Osteocyte (in vitro differentiated cells): ENCODE data around the gene TXNL1. TPM values are rescaled to one million over a fixed set of nuclear protein-coding genes. Genes with fewer than 3 reads are reported as not detected.

ENCODE experiments used
- DNase-seq: peaks from one replicate; pipeline ENCODE4 v3.0.0; 2021; ENCODE audit warnings: mixed read lengths; ENCODE audit not compliant: unreplicated experiment; ENCODE audit errors: extremely low spot score
- H3K27ac Mint-ChIP-seq: one replicate; pipeline ENCODE4 v1.8.0; 2021; ENCODE audit warnings: mild to moderate bottlenecking, mixed read lengths; ENCODE audit not compliant: unreplicated experiment
- H3K27me3 Mint-ChIP-seq: one replicate; pipeline ENCODE4 v1.8.0; 2021; ENCODE audit warnings: mixed read lengths; ENCODE audit not compliant: unreplicated experiment
- H3K36me3 Mint-ChIP-seq: one replicate; pipeline ENCODE4 v1.8.0; 2021; ENCODE audit warnings: mixed read lengths; ENCODE audit not compliant: unreplicated experiment
- H3K4me1 Mint-ChIP-seq: one replicate; pipeline ENCODE4 v1.8.0; 2021; ENCODE audit warnings: mixed read lengths; ENCODE audit not compliant: unreplicated experiment
- H3K4me3 Mint-ChIP-seq: one replicate; pipeline ENCODE4 v1.8.0; 2021; ENCODE audit warnings: mild to moderate bottlenecking, moderate library complexity, mixed read lengths; ENCODE audit not compliant: unreplicated experiment
- H3K9me3 Mint-ChIP-seq: one replicate; pipeline ENCODE4 v1.8.0; 2021; ENCODE audit warnings: mixed read lengths; ENCODE audit not compliant: unreplicated experiment
- total RNA-seq: library from RNA; stranded (reverse); gene quantifications from 2 replicates; pipeline ENCODE4 v1.2.1, GENCODE V29; 2021
- TF ChIP-seq, protein P1 (sequence below): fragments of 200-600 bp; sonication (generic); IDR thresholded peaks from 2 replicates; pipeline ENCODE4 v1.5.0; 2021; ENCODE audit warnings: antibody characterized with exemption, mild to moderate bottlenecking, moderate library complexity

Gene TXNL1
- total RNA-seq, 1 donor from 2014 or later, result 67.2 TPM

DNA sequence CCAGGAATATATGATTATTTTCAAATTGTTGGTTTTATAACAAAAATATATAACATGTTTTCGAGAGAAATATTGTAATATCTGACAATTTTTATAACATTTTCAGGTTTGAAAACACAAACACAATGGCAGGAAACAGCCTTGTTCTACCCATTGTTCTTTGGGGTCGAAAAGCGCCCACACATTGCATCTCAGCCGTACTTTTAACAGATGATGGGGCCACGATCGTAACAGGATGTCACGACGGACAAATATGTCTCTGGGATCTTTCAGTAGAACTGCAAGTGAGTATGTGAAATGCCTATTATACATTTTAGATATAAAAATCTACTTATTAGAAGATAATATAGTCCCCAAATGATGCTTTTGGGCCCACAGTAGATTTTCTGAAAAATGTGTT, 34.0 kb upstream of the TXNL1 start:
- no peaks in the 10 kb centered on the region for H3K9me3 Mint-ChIP-seq

DNA sequence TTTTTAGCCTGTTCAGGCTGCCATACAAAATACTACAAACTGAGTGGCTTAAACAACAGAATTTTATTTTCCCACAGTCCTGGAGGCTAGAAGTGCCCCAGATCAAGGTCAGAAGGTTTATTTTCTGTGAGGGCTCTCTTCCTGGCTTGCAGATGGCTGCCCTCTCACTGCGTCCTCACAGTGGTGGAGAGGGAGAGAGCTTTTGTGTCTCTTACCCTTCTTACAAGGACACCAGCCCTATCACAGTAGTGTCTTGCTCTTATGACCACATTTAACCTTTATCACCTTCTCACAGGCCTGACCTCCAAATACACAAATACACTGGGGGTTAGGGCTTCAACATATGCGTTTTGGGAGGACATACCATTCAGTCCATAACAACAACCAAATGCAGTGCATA, 24.5 kb upstream of the TXNL1 start:
- TF ChIP-seq, protein P1, sequence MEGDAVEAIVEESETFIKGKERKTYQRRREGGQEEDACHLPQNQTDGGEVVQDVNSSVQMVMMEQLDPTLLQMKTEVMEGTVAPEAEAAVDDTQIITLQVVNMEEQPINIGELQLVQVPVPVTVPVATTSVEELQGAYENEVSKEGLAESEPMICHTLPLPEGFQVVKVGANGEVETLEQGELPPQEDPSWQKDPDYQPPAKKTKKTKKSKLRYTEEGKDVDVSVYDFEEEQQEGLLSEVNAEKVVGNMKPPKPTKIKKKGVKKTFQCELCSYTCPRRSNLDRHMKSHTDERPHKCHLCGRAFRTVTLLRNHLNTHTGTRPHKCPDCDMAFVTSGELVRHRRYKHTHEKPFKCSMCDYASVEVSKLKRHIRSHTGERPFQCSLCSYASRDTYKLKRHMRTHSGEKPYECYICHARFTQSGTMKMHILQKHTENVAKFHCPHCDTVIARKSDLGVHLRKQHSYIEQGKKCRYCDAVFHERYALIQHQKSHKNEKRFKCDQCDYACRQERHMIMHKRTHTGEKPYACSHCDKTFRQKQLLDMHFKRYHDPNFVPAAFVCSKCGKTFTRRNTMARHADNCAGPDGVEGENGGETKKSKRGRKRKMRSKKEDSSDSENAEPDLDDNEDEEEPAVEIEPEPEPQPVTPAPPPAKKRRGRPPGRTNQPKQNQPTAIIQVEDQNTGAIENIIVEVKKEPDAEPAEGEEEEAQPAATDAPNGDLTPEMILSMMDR, result no peak
- Mint-ChIP-seq H3K36me3 (no peaks in the 10 kb centered on the region), H3K9me3 (peaks cover 15% of the 10 kb centered on the region)

More for the DNA sequence above, 34.0 kb upstream of the TXNL1 start:
- H3K27me3 Mint-ChIP-seq, result no peaks in the 10 kb centered on the region
- TF ChIP-seq, protein P1, result no peak
- H3K4me3 Mint-ChIP-seq, result no peak overlapping the region
- no peak for DNase-seq
- H3K36me3 Mint-ChIP-seq, result peaks cover 13% of the 10 kb centered on the region
- H3K27ac Mint-ChIP-seq, result no peak overlapping the region
- peaks cover 2% of the 10 kb centered on the region for H3K4me1 Mint-ChIP-seq

DNA sequence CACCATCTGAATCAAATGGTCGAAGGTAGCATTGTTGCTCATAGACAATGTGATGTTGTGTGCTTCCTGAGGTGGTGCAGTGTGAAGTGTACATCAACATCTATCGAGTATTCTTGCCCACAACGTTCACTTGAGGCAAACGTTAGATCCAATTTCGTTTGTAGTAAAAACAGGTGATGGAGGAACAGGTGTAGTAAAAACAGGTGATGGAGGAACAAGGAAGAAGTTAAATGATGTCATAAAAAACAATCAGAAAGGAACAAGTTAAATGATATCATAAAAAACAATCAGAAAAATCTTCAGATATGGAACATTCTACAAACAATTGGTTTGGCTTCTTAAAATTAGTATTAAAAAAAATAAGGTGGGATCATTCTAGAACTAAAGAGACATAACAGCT, 24.1 kb upstream of the TXNL1 start:
- peaks cover 6% of the 10 kb centered on the region for H3K4me1 Mint-ChIP-seq
- H3K36me3 Mint-ChIP-seq, result no peaks in the 10 kb centered on the region
- TF ChIP-seq, protein P1, result no peak
- H3K4me3 Mint-ChIP-seq, result no peak overlapping the region
- DNase-seq, result no peak
- H3K27ac Mint-ChIP-seq, result no peak overlapping the region
- no peaks in the 10 kb centered on the region for H3K27me3 Mint-ChIP-seq
- H3K9me3 Mint-ChIP-seq, result peaks cover 15% of the 10 kb centered on the region

More for the DNA sequence above, 24.5 kb upstream of the TXNL1 start:
- Mint-ChIP-seq H3K4me3 (no peak overlapping the region), H3K27ac (no peak overlapping the region), H3K27me3 (no peaks in the 10 kb centered on the region), H3K4me1 (peaks cover 6% of the 10 kb centered on the region)
- DNase-seq, result no peak

DNA sequence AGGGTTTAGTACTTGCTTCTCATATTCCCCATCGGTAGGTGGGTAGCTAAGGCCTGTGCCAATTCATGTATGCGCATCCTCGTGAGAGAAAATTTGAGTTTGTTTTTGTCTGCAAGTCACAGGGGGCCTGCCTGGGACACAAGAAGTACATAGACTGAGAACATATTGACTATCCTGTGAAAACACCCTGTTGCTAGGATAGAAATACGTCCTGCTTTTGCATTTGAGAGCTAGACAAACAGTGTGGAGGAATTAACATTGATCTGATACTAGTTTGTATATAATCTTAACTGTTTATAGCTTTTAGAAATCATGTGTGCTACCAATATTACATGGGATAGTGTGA, 23.6 kb upstream of the TXNL1 start:
- H3K4me1 Mint-ChIP-seq, result peaks cover 6% of the 10 kb centered on the region
- H3K27ac Mint-ChIP-seq, result no peak overlapping the region
- H3K27me3 Mint-ChIP-seq, result no peaks in the 10 kb centered on the region
- no peaks in the 10 kb centered on the region for H3K36me3 Mint-ChIP-seq
- DNase-seq, result no peak
- peaks cover 12% of the 10 kb centered on the region for H3K9me3 Mint-ChIP-seq
- TF ChIP-seq, protein P1, result no peak
- no peak overlapping the region for H3K4me3 Mint-ChIP-seq

DNA sequence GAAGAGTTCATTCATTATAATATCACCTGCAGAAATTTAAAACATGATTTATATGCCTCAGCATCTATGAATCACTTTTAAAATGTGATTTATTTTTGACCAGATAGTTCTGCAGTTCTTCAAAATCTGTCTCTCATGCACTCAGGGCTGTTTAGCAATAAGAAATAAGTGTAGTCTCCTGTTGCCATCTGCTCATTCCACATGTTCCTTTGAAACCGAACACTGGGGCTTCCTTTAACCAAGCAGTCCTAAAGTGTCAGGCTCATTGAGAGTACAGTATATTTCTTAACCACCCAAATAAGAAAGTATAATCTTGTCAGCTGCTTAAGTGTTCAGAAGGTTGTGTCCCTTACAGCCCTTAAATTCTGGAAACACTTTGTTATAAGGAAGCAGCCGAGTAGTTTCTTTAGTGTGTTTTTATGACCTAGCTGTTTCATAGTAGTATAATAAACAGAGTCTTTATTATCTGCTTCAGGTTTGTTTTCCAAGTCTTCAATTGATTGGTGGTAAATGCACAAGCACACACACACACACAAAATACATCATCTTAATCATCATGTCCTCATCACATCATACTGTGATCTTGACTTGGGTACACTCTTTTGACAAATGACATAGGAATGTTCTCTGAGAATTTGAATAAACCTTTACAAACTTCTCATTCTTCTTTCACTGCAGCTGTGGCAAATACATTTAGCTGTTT, 23.1 kb upstream of the TXNL1 start:
- peaks cover 11% of the 10 kb centered on the region for H3K9me3 Mint-ChIP-seq
- DNase-seq, result no peak

More for the DNA sequence above, 23.1 kb upstream of the TXNL1 start:
- H3K36me3 Mint-ChIP-seq, result no peaks in the 10 kb centered on the region
- TF ChIP-seq, protein P1, result no peak
- no peak overlapping the region for H3K27ac Mint-ChIP-seq
- H3K4me3 Mint-ChIP-seq, result no peak overlapping the region
- H3K4me1 Mint-ChIP-seq, result peaks cover 6% of the 10 kb centered on the region
- H3K27me3 Mint-ChIP-seq, result no peaks in the 10 kb centered on the region
